Measurements from ENCODE around the gene PRPSAP2.

- TF ChIP-seq CTCF (IDR thresholded peaks at IDR 0.05) (no peak), EZH2 (IDR thresholded peaks at IDR 0.05; ENCODE audit: borderline replicate concordance, insufficient read depth, low read depth, low read length, poor library complexity, severe bottlenecking) (no peak)
Observed at GRCh38 chr17:18968945-18969887, 111.3 kb downstream of the PRPSAP2 start.

All from B cell (primary cell).